ENCODE results near the gene ZSCAN23.

GRCh38 chr6:28393912-28394662, 49.2 kb downstream of the ZSCAN23 start:
- TF ChIP-seq CTCF (IDR thresholded peaks at IDR 0.05) (peak in 1 of 5 experiments; percentile 7), EP300 (IDR thresholded peaks at IDR 0.05; ENCODE audit: low read depth) (no peak), POLR2AphosphoS5 (IDR thresholded peaks at IDR 0.05) (no peak)

Measured in transverse colon (tissue), 4 donors.